ENCODE results near the gene GJC1. TPM values are rescaled to one million over a fixed set of nuclear protein-coding genes. Genes with fewer than 3 reads are reported as not detected.

GJC1 gene
- total and polyA plus RNA-seq, 2 donors (not counting 3 experiments of a cell fraction or from before 2014, with no cell fraction given), result 13.8 to 39.7 TPM

- intact Hi-C loops (cut with micrococcal nuclease), result loop anchor here (1.0 kb wide), 2 partner anchors 86 to 90 kb away; no protein-coding TSS in a partner anchor
These were observed 34.7 kb upstream of the GJC1 start for GRCh38 chr17:44864831-44865230.

More at GRCh38 chr17:44864831-44865230, 34.7 kb upstream of the GJC1 start:
- no peak overlapping the region for H3K27ac ChIP-seq (ENCODE audit: insufficient read depth, low read depth, low read length)
- TF ChIP-seq MYC (IDR thresholded peaks at IDR 0.05; ENCODE audit: low read depth, low read length), result no peak
- TF ChIP-seq POLR2AphosphoS5 (IDR thresholded peaks at IDR 0.05; ENCODE audit: insufficient read depth, low read depth, low read length), result no peak
- TF ChIP-seq CTCF (IDR thresholded peaks at IDR 0.05; ENCODE audit: extremely low read depth in 1 of 2, insufficient read depth in 1 of 2, low read depth in 1 of 2, low read length in 2 of 2), result no peak
- no peak for TF ChIP-seq GATA2 (IDR thresholded peaks at IDR 0.05; ENCODE audit: insufficient read depth, insufficient read length, low read depth, low read length)
- no peak for TF ChIP-seq FOS (IDR thresholded peaks at IDR 0.05; ENCODE audit: borderline replicate concordance, insufficient read depth, low read length)
- no peak for TF ChIP-seq MAX (IDR thresholded peaks at IDR 0.05; ENCODE audit: insufficient read depth, insufficient read length)
- no peak for TF ChIP-seq EZH2 (IDR thresholded peaks at IDR 0.05; ENCODE audit: borderline replicate concordance, low read depth, low read length, severe bottlenecking)
- POLR2A ChIA-PET, result no interaction called here
- DNase-seq (ENCODE audit: low read depth, low spot score) (no peak), FAIRE-seq (no peak)
- CTCF ChIA-PET, result interaction anchor here (0.6 to 16.1 kb wide), 7 partner anchors 8 to 234 kb away, joined by 3 to 368 read pairs (median 8); no protein-coding TSS in a partner anchor
- no peak overlapping the region for H3K4me3 ChIP-seq (replicated peaks in 1 of 3; ENCODE audit: insufficient read depth in 1 of 3, low read depth in 1 of 3, low read length in 3 of 3)
- H3K4me2 ChIP-seq (ENCODE audit: insufficient read depth, low read length), result no peak overlapping the region
- H3K4me1 ChIP-seq (ENCODE audit: control insufficient read depth, extremely low read depth, insufficient read depth, low read length), result peaks cover 14% of the 10 kb centered on the region
- H3K79me2 ChIP-seq (ENCODE audit: control insufficient read depth, insufficient read depth, low read length), result no peaks in the 10 kb centered on the region
- H3K36me3 ChIP-seq (ENCODE audit: control insufficient read depth in 2 of 2, extremely low read depth in 1 of 2, insufficient read depth in 2 of 2, low read length in 2 of 2), result peaks cover 16 to 32% of the 10 kb centered on the region in 2 experiments
- H3K9me1 ChIP-seq (replicated peaks; ENCODE audit: control insufficient read depth, extremely low read depth, insufficient read depth, low read length), result no peaks in the 10 kb centered on the region
- H2AFZ ChIP-seq (ENCODE audit: low read depth, low read length), result no peak overlapping the region
- H3K9me3 ChIP-seq (replicated peaks; ENCODE audit: control insufficient read depth, insufficient read depth, low read length), result no peaks in the 10 kb centered on the region
- no peaks in the 10 kb centered on the region for H4K20me1 ChIP-seq (replicated peaks; ENCODE audit: control insufficient read depth, extremely low read depth, insufficient read depth, low read length)
- no peaks in the 10 kb centered on the region for H3K27me3 ChIP-seq (ENCODE audit: control insufficient read depth in 2 of 2, insufficient read depth in 2 of 2, low read length in 2 of 2)
- no peak overlapping the region for H3K9ac ChIP-seq (replicated peaks; ENCODE audit: extremely low read depth, insufficient read depth, low read length)
- no TSS peak for BruUV-seq (replicated peaks)
- dilution Hi-C loops (cut with MboI; ENCODE audit: extremely low pct_ligation_motif_present, low sequenced_read_pairs), result loop anchor here (25.0 kb wide), 1 partner anchor 103 kb away; the partner anchor contains the start of gene ADAM11
